HG03565 (cell line): ENCODE measurements around the gene BLVRB.
"Not testable (repeated sequence)": the region's sequence is repeated elsewhere in the genome, so short reads cannot be mapped to it uniquely, and the experiment has no call there.

Experiments
- ATAC-seq: cut with Tn5 transposase; IDR thresholded peaks from one replicate; pipeline ENCODE4 v1.9.1; 2021; ENCODE audit warnings: mild to moderate bottlenecking, moderate library complexity; ENCODE audit not compliant: unreplicated experiment

BLVRB gene

GRCh38 chr19:40489882-40490230 is 24.3 kb upstream of the BLVRB start:
- no peak for ATAC-seq

DNA sequence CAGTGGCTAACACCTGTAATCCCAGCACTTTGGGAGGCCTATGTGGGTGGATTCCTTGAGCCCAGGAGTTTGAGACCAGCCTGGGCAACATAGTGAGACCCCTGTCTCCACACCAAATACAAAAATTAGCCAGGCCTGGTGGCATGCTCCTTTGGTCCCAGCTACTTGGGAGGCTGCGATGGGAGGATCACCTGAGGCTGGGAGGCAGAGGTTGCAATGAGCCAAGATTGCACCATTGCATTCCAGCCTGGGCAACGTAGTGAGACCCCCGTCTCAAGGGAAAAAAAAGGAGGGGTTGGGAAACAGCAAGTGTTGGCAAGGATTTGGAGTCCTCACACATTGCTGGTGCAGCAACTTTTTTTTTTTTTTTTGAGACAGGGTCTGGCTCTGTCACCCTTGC is 20.5 kb upstream of the BLVRB start:
- no peak for ATAC-seq

GRCh38 chr19:40475878-40476644 is 10.5 kb upstream of the BLVRB start:
- not testable (repeated sequence) for ATAC-seq

DNA sequence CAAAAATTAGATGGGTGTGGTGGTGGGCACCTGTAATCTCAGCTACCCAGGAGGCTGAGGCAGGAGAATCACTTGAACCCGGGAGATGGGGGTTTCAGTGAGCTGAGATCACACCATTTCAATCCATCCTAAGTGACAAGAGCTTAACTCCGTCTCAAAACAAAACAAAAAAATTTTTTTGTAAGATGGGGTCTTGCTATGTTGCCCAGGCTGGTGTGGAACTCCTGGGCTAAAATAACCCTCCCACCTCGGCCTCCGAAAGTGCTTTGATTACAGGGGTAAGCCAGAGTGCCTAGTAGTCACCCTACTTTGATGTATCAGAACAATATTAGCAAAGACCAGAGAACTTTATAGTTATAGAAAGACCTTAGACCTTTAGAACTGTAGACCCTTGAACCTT is 9.2 kb upstream of the BLVRB start:
- ATAC-seq: no peak

GRCh38 chr19:40472516-40472915 is 7.0 kb upstream of the BLVRB start:
- ATAC-seq: no peak

GRCh38 chr19:40471111-40471510 is 5.6 kb upstream of the BLVRB start:
- no peak for ATAC-seq

DNA sequence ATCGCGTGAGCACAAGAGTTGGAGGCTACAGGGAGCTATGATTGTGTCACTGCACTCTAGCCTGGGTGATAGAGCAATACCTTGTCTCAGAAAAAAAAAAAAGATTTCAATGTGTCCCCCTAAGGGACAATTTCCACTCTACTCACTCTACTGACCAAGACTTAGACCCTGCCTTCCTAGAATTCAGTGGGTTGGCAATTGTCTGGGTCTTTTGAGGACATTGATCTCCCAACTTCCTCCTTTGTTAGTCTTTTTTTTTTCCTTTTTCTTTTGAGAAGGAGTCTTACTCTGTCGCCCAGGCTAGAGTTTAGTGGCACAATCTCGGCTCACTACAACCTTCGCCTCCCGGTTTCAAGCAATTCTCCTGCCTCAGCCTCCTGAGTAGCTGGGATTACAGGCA is 3.5 kb upstream of the BLVRB start:
- no peak for ATAC-seq

DNA sequence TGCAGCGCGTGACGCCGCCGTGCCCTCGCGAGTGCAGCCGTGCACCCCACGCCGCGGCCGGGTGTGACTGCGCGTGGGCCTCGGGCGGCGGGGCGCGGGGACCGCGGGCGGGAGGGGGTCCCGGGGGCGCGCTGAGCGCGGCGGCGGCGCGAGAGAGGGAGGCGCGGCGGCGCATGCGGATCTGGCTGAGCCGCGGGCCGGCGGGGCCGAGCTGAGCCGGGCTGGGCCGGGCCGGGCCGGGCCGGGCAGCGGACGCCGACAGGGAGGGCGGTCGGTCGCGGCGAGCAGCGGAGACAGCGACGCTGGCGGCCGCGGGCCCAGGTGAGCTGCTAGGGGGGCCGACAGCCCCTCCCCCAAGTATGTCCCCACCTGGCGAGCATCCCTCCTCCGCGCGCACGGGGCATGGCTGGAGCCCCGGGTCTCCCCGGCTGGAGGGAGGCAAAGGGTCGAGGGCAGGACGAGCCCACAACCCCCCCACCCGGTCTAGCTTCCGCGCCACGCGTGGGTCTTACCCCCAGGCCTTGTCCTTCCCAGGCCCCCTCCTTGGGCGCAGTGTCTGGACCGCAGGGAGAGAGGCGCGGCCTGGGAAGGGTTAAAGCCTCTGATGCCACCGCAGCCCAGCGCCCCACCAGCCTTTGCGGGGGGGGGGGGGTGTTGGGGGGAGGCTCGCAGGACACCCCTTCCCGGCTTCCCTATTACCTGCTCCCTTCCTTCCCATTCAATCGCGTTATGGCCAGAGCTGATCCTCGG is 1.6 kb upstream of the BLVRB start, which contains the start of gene SPTBN4:
Gene SPTBN4, plus strand, starts transcription at position 17 of the 750 bp plus-strand sequence. CDS start 5,621 bp downstream, outside the sequence.
- ATAC-seq: no peak

DNA sequence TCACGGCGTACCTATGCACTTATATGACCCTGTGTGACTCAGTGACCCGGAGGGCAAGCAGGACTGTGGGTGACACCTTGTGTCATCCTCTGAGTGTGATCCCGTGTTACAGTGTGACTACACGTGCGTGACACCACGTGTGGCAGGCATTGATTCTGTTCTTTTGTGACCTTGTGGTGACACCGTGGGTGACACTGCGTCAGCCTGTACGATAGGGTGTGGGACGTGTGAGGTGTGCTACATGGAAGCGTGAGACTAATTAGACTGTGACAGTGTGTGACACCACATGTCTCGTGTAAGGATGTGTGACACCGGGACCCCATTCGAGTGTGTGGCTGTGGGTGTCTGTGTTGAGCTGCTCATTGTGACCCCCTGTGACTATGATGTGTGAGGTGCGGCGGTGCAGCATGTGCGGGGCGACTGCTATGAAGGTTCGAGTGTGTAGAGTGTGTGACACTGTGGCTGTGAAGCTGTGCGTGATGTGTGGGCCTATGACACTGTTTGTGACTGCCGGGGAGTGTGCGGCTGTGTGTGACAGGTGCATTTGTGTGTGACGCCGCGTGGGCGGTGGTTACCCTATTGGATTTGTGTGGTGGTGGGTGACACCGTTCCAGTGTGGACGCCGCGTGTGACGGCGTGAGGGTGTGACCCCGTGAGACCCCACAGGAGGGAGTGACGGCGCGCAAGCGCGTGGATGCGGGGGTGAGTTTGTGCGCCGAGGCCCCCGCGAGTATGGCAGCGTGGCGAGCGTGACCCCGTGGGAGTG is 857 bp upstream of the BLVRB start:
- ATAC-seq: peak; percentile 26

- no peak for ATAC-seq
Measured at GRCh38 chr19:40465025-40465556, 454 bp downstream of the BLVRB start.

- ATAC-seq: no peak
Measured at GRCh38 chr19:40464059-40465024, 1.2 kb downstream of the BLVRB start.

DNA sequence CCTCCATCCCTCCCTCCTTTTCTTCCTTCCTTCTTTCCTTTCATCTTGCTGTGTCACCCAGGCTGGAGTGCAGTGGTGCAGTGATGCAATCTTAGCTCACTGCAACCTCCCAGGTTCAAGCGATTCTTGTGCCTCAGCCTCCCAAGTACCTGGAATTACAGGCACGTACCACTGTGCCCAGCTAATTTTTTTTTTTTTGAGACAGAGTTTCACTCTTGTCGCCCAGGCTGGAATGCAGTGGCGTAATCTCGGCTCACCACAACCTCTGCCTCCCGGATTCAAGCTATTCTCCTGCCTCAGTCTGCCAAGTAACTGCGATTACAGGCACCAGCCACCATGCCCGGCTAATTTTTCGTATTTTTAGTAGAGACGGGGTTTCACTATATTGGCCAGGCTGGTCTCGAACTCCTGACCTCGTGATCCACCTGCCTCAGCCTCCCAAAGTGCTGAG is 1.9 kb downstream of the BLVRB start:
- ATAC-seq: not testable (repeated sequence)

DNA sequence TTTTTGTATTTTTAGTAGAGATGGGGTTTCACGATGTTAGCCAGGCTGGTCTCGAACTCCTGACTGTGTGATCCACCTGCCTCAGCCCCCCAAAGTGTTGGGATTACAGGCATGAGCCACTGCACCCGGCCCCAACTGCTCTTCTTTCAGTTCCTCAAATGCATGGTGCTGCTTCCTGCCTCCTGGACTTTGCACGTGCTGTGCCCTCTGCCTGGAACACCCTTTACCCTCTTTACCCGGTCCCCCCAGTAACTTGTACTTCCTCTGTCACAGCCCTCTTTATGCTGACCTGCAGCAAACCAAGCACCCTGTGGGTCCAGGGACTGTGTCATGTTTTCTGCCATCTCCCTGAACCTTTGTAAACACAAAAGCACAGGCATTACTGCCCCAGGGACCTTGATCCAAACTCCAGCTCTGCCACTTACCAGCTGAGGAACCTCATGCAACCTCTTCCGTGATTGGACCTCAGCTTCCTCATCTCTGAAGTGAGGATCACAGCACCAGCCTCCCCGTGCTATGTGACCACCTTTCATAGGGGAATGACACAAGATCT is 3.8 kb downstream of the BLVRB start:
- no peak for ATAC-seq

GRCh38 chr19:40460185-40460584 is 5.4 kb downstream of the BLVRB start:
- no peak for ATAC-seq

DNA sequence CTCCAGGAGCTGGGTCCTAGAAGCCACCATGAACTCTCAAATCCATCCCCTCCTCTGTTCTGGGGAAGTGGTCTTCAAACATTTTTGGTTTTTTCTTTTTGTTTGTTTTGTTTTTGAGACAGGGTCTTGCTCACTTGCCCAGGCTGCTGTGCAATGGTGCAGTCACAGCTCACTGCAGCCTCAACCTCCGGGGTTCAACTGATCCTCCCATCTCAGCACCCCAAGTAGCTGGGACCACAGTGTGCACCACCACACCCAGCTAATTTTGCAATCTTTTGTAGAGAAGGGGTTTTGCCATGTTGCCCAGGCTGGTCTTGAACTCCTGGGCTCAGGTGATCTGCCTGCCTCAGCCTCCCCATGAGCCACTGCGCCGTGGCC is 7.0 kb downstream of the BLVRB start:
- ATAC-seq: no peak

DNA sequence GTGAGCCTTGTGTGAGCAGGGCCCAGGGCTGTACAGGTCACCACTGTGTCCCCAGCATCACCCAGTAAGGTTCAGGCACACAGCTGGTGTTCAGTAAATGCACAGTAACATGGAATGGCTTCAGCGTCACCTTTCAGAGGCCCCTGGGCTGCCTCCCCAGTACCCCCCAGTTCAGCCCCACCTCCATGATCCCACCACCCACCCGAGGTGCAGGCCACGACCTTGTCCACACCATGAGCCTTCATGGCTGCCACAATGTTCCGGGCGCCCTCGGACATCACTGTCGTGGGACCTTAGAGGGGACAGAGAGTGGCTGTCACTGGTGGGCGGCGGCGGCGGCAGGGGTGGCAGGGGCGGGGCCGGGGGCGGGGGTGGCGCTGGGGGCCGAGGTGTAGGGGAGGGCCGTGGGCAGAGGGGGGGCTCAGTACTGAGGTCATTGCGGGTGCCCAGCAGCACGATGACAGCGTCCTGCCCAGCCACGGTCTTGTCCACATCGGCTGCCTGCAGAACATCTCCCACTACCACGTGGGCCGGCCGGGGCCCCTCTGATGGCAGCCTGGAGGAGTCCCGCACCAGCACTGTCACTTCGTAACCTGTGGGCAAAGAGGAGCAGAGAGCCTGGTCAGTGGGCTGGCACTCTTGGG is 7.5 kb downstream of the BLVRB start:
- ATAC-seq: no peak

DNA sequence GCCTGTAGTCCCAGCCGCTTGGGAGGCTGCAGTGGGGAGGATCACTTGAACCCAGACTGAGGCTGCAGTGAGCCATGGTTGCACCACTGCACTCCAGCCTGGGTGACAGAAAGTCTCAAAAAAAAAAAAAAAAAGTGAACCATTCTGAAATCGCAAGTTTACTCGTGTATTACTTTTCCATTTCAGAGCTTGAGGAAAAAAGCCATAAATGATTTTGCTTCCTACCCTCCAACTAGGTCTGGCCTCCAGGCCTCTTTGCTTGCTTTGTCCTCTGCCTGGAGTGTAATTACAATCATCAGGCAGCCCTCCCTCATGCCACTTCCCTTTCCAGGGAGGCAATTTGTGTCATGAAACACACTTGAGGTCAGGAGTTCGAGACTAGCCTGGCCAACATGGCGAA is 8.5 kb downstream of the BLVRB start:
- ATAC-seq: no peak

- ATAC-seq: not testable (repeated sequence)
Measured at GRCh38 chr19:40453943-40454342, 11.6 kb downstream of the BLVRB start.

GRCh38 chr19:40453151-40453735 is 12.3 kb downstream of the BLVRB start:
- no peak for ATAC-seq
